ENCODE results near the gene GALNTL6. TPM values are rescaled to one million over a fixed set of nuclear protein-coding genes. Genes with fewer than 3 reads are reported as not detected.

The GALNTL6 gene
- total RNA-seq, 1 experiment from 2014 or later, result not detected

DNA sequence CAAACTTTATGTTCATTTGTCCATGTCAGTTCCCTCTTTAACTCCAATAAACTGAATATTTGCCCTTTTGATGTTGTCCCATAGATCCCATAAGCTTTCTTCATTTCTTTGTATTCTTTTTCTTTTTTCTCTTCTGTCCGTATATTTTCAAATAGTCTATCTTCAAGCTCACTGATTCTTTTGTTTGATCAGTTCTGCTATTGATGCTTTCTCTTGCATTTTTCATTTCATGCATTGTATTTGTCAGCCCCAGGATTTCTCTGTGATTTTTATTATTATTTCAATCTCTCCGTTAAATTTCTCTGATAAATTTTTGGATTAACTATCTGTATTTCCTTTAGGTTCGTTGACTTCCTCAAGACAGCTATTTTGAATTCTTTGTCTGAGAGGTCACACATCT, 1082.5 kb downstream of the GALNTL6 start:
- BruUV-seq (replicated peaks), result no TSS peak
- intact Hi-C loops (cut with micrococcal nuclease), result loop anchor here (2.0 kb wide), 1 partner anchor 361 kb away; no protein-coding TSS in a partner anchor
- POLR2A ChIA-PET, result no interaction called here
- TF ChIP-seq CBX3 (IDR thresholded peaks at IDR 0.05; ENCODE audit: low read depth) (peak; percentile 48; the same call in 1 of the 2 replicates), EZH2 (IDR thresholded peaks at IDR 0.05) (no peak)
- H3K9me2 ChIP-seq (ENCODE audit: insufficient read depth), result no peaks in the 10 kb centered on the region
- H3K79me2 ChIP-seq (ENCODE audit: insufficient read depth, low read length), result no peaks in the 10 kb centered on the region
- no peak overlapping the region for H3K4me3 ChIP-seq (replicated peaks in 1 of 2; ENCODE audit: low read depth in 1 of 2, low read length in 2 of 2)
- RAD21 ChIA-PET (ENCODE audit: low non-redundant PET in 1 of 2, low total read pairs in 2 of 2, uncharacterized antibody in 2 of 2, unreplicated experiment in 2 of 2), result no interaction called here
- H3K9ac ChIP-seq (ENCODE audit: low read length), result no peak overlapping the region
- H4K20me1 ChIP-seq (ENCODE audit: insufficient read depth), result no peaks in the 10 kb centered on the region
- DNase-seq (ENCODE audit: low read depth, low spot score), result no peak
- H3K4me1 ChIP-seq (ENCODE audit: control insufficient read depth in 1 of 2, insufficient read depth in 2 of 2, low read length in 2 of 2), result no peaks in the 10 kb centered on the region
- H3K9me3 ChIP-seq (ENCODE audit: control insufficient read depth in 1 of 2, insufficient read depth in 1 of 2, low read depth in 1 of 2, low read length in 2 of 2), result no peaks in the 10 kb centered on the region
- CTCF ChIA-PET, result no interaction called here
- no peak overlapping the region for H3K27ac ChIP-seq (ENCODE audit: low read depth, low read length)
- no peak overlapping the region for H3K4me2 ChIP-seq (ENCODE audit: low read length)
- ATAC-seq, result no peak
- H2AFZ ChIP-seq (ENCODE audit: low read depth, low read length, poor library complexity, severe bottlenecking), result no peak overlapping the region
- no peaks in the 10 kb centered on the region for H3K27me3 ChIP-seq (ENCODE audit: insufficient read depth, low read length)
- H3K36me3 ChIP-seq (ENCODE audit: control insufficient read depth in 1 of 2, insufficient read depth in 2 of 2, low read length in 2 of 2), result no peaks in the 10 kb centered on the region

- Histone ChIP-seq H3K4me1 (ENCODE audit: control insufficient read depth in 1 of 2, insufficient read depth in 2 of 2, low read length in 2 of 2) (no peaks in the 10 kb centered on the region), H3K4me2 (ENCODE audit: low read length) (no peak overlapping the region), H3K9ac (ENCODE audit: low read length) (no peak overlapping the region), H3K4me3 (replicated peaks in 1 of 2; ENCODE audit: low read depth in 1 of 2, low read length in 2 of 2) (no peak overlapping the region), H3K27ac (ENCODE audit: low read depth, low read length) (no peak overlapping the region), H3K9me3 (ENCODE audit: control insufficient read depth in 1 of 2, insufficient read depth in 1 of 2, low read depth in 1 of 2, low read length in 2 of 2) (no peaks in the 10 kb centered on the region), H3K36me3 (ENCODE audit: control insufficient read depth in 1 of 2, insufficient read depth in 2 of 2, low read length in 2 of 2) (no peaks in the 10 kb centered on the region), H3K79me2 (ENCODE audit: insufficient read depth, low read length) (no peaks in the 10 kb centered on the region), H4K20me1 (ENCODE audit: insufficient read depth) (no peaks in the 10 kb centered on the region), H3K9me2 (ENCODE audit: insufficient read depth) (no peaks in the 10 kb centered on the region), H2AFZ (ENCODE audit: low read depth, low read length, poor library complexity, severe bottlenecking) (no peak overlapping the region), H3K27me3 (ENCODE audit: insufficient read depth, low read length) (no peaks in the 10 kb centered on the region)
- ChIA-PET CTCF (no interaction called here), RAD21 (ENCODE audit: low non-redundant PET in 1 of 2, low total read pairs in 2 of 2, uncharacterized antibody in 2 of 2, unreplicated experiment in 2 of 2) (no interaction called here), POLR2A (no interaction called here)
- ATAC-seq, result no peak
- intact Hi-C loops (cut with micrococcal nuclease), result no loop called here
- BruUV-seq (replicated peaks), result no TSS peak
- TF ChIP-seq RAD21 (IDR thresholded peaks at IDR 0.05; ENCODE audit: low read depth) (no peak), SP1 (IDR thresholded peaks at IDR 0.05; ENCODE audit: low read depth) (no peak), TCF7L2 (IDR thresholded peaks at IDR 0.05; ENCODE audit: borderline replicate concordance, extremely low read depth, insufficient read depth, insufficient read length) (no peak)
- DNase-seq (ENCODE audit: low read depth, low spot score), result no peak
These were observed 1083.8 kb downstream of the GALNTL6 start for GRCh38 chr4:172897046-172897445.
